ENCODE results near the gene SDK1. TPM values are rescaled to one million over a fixed set of nuclear protein-coding genes. Genes with fewer than 3 reads are reported as not detected.
"Not testable (repeated sequence)": the region's sequence is repeated elsewhere in the genome, so short reads cannot be mapped to it uniquely, and the experiment has no call there.

The SDK1 gene
- total RNA-seq, 1 donor from 2014 or later: 0.16 TPM

- Mint-ChIP-seq H3K36me3 (ENCODE audit: low read depth) (no peaks in the 10 kb centered on the region), H3K4me3 (no peak overlapping the region), H3K27me3 (no peaks in the 10 kb centered on the region), H3K9me3 (no peaks in the 10 kb centered on the region), H3K27ac (no peak overlapping the region), H3K4me1 (peaks cover 2% of the 10 kb centered on the region)
- no peak for DNase-seq
- intact Hi-C loops (cut with micrococcal nuclease): no loop called here
Observed at GRCh38 chr7:3958109-3958483, 657.0 kb downstream of the SDK1 start.

GRCh38 chr7:3959364-3959763 lies 658.3 kb downstream of the SDK1 start:
- intact Hi-C loops (cut with micrococcal nuclease): no loop called here
- Mint-ChIP-seq H3K4me1 (peaks cover 2% of the 10 kb centered on the region), H3K27me3 (no peaks in the 10 kb centered on the region), H3K27ac (no peak overlapping the region), H3K36me3 (ENCODE audit: low read depth) (no peaks in the 10 kb centered on the region), H3K4me3 (no peak overlapping the region), H3K9me3 (no peaks in the 10 kb centered on the region)
- DNase-seq: no peak

GRCh38 chr7:3960050-3960763 lies 659.2 kb downstream of the SDK1 start:
- intact Hi-C loops (cut with micrococcal nuclease): no loop called here
- Mint-ChIP-seq H3K9me3 (no peaks in the 10 kb centered on the region), H3K27ac (no peak overlapping the region), H3K27me3 (no peaks in the 10 kb centered on the region), H3K4me3 (no peak overlapping the region), H3K36me3 (ENCODE audit: low read depth) (no peaks in the 10 kb centered on the region), H3K4me1 (peaks cover 2% of the 10 kb centered on the region)
- DNase-seq: no peak

- Mint-ChIP-seq H3K4me1 (peaks cover under 1% of the 10 kb centered on the region), H3K27ac (no peak overlapping the region), H3K36me3 (ENCODE audit: low read depth) (no peaks in the 10 kb centered on the region)
Observed at GRCh38 chr7:3960942-3961341, 659.9 kb downstream of the SDK1 start.

GRCh38 chr7:3961857-3962503 lies 660.9 kb downstream of the SDK1 start:
- Mint-ChIP-seq H3K9me3 (no peaks in the 10 kb centered on the region), H3K4me1 (no peaks in the 10 kb centered on the region), H3K36me3 (ENCODE audit: low read depth) (no peaks in the 10 kb centered on the region), H3K4me3 (no peak overlapping the region), H3K27ac (no peak overlapping the region), H3K27me3 (no peaks in the 10 kb centered on the region)
- intact Hi-C loops (cut with micrococcal nuclease): no loop called here
- DNase-seq: no peak

More at GRCh38 chr7:3960942-3961341, 659.9 kb downstream of the SDK1 start:
- Mint-ChIP-seq H3K9me3 (no peaks in the 10 kb centered on the region), H3K27me3 (no peaks in the 10 kb centered on the region), H3K4me3 (no peak overlapping the region)
- DNase-seq: no peak
- intact Hi-C loops (cut with micrococcal nuclease): no loop called here

- intact Hi-C loops (cut with micrococcal nuclease); H3K9me3 Mint-ChIP-seq; H3K36me3 Mint-ChIP-seq (ENCODE audit: low read depth): not testable (repeated sequence)
Observed at GRCh38 chr7:3963768-3964167, 662.7 kb downstream of the SDK1 start.

GRCh38 chr7:3964980-3965606 lies 664.0 kb downstream of the SDK1 start:
- Mint-ChIP-seq H3K27ac (no peak overlapping the region), H3K4me1 (no peaks in the 10 kb centered on the region), H3K9me3 (no peaks in the 10 kb centered on the region), H3K27me3 (no peaks in the 10 kb centered on the region), H3K36me3 (ENCODE audit: low read depth) (no peaks in the 10 kb centered on the region), H3K4me3 (no peak overlapping the region)
- DNase-seq: no peak
- intact Hi-C loops (cut with micrococcal nuclease): no loop called here

More at GRCh38 chr7:3963768-3964167, 662.7 kb downstream of the SDK1 start:
- H3K4me1 Mint-ChIP-seq, H3K27me3 Mint-ChIP-seq, H3K4me3 Mint-ChIP-seq, DNase-seq, H3K27ac Mint-ChIP-seq: not testable (repeated sequence)

- intact Hi-C loops (cut with micrococcal nuclease): no loop called here
- Mint-ChIP-seq H3K36me3 (ENCODE audit: low read depth) (no peaks in the 10 kb centered on the region), H3K4me3 (no peak overlapping the region), H3K27ac (no peak overlapping the region), H3K4me1 (no peaks in the 10 kb centered on the region), H3K27me3 (no peaks in the 10 kb centered on the region), H3K9me3 (no peaks in the 10 kb centered on the region)
- no peak for DNase-seq
Observed at GRCh38 chr7:3965794-3966395, 664.8 kb downstream of the SDK1 start.

- Mint-ChIP-seq H3K4me3 (no peak overlapping the region), H3K4me1 (no peaks in the 10 kb centered on the region)
- intact Hi-C loops (cut with micrococcal nuclease): no loop called here
Observed at GRCh38 chr7:3968234-3968633, 667.2 kb downstream of the SDK1 start.

GRCh38 chr7:3969286-3969685 lies 668.2 kb downstream of the SDK1 start:
- no peaks in the 10 kb centered on the region for H3K9me3 Mint-ChIP-seq

More at GRCh38 chr7:3968234-3968633, 667.2 kb downstream of the SDK1 start:
- H3K27ac Mint-ChIP-seq: no peak overlapping the region
- no peak for DNase-seq
- H3K9me3 Mint-ChIP-seq: no peaks in the 10 kb centered on the region
- no peaks in the 10 kb centered on the region for H3K36me3 Mint-ChIP-seq (ENCODE audit: low read depth)
- H3K27me3 Mint-ChIP-seq: no peaks in the 10 kb centered on the region

GRCh38 chr7:3971323-3971722 lies 670.3 kb downstream of the SDK1 start:
- Mint-ChIP-seq H3K4me1 (no peaks in the 10 kb centered on the region), H3K4me3 (no peak overlapping the region), H3K36me3 (ENCODE audit: low read depth) (no peaks in the 10 kb centered on the region), H3K27me3 (no peaks in the 10 kb centered on the region), H3K27ac (no peak overlapping the region), H3K9me3 (no peaks in the 10 kb centered on the region)
- intact Hi-C loops (cut with micrococcal nuclease): no loop called here
- no peak for DNase-seq

More at GRCh38 chr7:3969286-3969685, 668.2 kb downstream of the SDK1 start:
- no peak overlapping the region for H3K27ac Mint-ChIP-seq
- no peak for DNase-seq
- no peak overlapping the region for H3K4me3 Mint-ChIP-seq
- intact Hi-C loops (cut with micrococcal nuclease): no loop called here
- H3K4me1 Mint-ChIP-seq: no peaks in the 10 kb centered on the region
- no peaks in the 10 kb centered on the region for H3K27me3 Mint-ChIP-seq
- no peaks in the 10 kb centered on the region for H3K36me3 Mint-ChIP-seq (ENCODE audit: low read depth)

- Mint-ChIP-seq H3K27ac (no peak overlapping the region), H3K4me1 (no peaks in the 10 kb centered on the region), H3K4me3 (no peak overlapping the region), H3K27me3 (no peaks in the 10 kb centered on the region), H3K9me3 (no peaks in the 10 kb centered on the region), H3K36me3 (ENCODE audit: low read depth) (no peaks in the 10 kb centered on the region)
- intact Hi-C loops (cut with micrococcal nuclease): no loop called here
- no peak for DNase-seq
Observed at GRCh38 chr7:3973264-3973663, 672.2 kb downstream of the SDK1 start.

- Mint-ChIP-seq H3K27ac (no peak overlapping the region), H3K36me3 (ENCODE audit: low read depth) (no peaks in the 10 kb centered on the region), H3K4me1 (no peaks in the 10 kb centered on the region)
Observed at GRCh38 chr7:3974329-3974728, 673.3 kb downstream of the SDK1 start.

GRCh38 chr7:3975371-3975770 lies 674.3 kb downstream of the SDK1 start:
- Mint-ChIP-seq H3K9me3 (no peaks in the 10 kb centered on the region), H3K4me1 (no peaks in the 10 kb centered on the region), H3K4me3 (no peak overlapping the region), H3K27ac (no peak overlapping the region), H3K27me3 (no peaks in the 10 kb centered on the region), H3K36me3 (ENCODE audit: low read depth) (no peaks in the 10 kb centered on the region)
- intact Hi-C loops (cut with micrococcal nuclease): no loop called here
- DNase-seq: no peak

More at GRCh38 chr7:3974329-3974728, 673.3 kb downstream of the SDK1 start:
- no peaks in the 10 kb centered on the region for H3K27me3 Mint-ChIP-seq
- no peaks in the 10 kb centered on the region for H3K9me3 Mint-ChIP-seq
- intact Hi-C loops (cut with micrococcal nuclease): no loop called here
- no peak for DNase-seq
- H3K4me3 Mint-ChIP-seq: no peak overlapping the region

All from activated CD4-positive, alpha-beta T cell treated with anti-CD3 and anti-CD28 coated beads, Interleukin-2, amount 10 ng/mL, durations not matched to agents 24 days and 14 days (primary cell).